Activated effector memory CD4-positive, alpha-beta T cell treated with Interleukin-2 at 50 U/mL for 16 hours (primary cell): ENCODE data around the gene EHBP1.
"Not testable (repeated sequence)": the region's sequence is repeated elsewhere in the genome, so short reads cannot be mapped to it uniquely, and the experiment has no call there.

ENCODE experiments used
- DNase-seq: peaks from one replicate; pipeline ENCODE4 v3.0.0-alpha.2; 2020

EHBP1 gene

DNA sequence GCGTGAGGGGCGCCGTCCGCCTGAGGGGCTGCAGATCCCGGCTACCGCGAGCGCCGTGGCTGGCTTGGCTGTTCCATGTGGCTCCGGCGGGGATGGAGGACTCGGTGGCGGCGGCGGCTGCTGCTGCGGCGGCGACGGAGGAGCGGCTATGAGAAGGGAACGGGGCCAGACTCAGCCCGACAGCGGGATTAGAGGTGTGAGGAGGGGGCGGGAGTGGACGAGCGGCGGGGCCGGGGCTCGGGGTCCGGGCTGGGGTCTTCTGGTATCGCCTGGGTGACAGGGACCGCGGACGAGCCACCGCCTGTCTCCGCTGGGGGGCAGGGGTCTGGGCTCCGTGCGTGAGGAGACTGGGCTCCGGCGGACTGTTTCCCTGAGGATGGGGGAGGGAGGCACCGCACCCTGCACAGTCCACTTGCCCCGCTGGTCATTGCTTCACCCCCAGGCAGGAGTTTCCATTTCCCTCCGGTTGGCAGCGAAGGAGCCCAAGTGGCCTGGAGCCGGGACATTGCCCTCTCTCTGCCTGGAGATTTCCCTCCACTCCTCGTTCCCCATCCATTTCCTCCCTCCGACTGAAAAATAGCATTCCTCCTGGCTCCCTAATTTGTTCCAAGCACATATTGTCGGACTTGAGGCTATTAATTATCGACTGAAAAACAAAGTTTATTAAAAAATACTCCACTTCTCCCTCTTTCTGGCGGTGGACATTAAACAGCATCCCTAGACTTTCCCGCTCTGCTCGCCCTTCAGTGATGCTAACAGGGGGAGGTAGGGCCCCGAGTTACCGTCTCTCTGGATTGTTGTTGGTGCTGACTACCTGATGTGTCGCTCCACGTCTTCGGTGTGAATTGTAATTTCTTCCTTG lies 577 bp downstream of the EHBP1 start:
- no peak for DNase-seq

GRCh38 chr2:62706721-62707521 lies 1.4 kb downstream of the EHBP1 start:
- no peak for DNase-seq

DNA sequence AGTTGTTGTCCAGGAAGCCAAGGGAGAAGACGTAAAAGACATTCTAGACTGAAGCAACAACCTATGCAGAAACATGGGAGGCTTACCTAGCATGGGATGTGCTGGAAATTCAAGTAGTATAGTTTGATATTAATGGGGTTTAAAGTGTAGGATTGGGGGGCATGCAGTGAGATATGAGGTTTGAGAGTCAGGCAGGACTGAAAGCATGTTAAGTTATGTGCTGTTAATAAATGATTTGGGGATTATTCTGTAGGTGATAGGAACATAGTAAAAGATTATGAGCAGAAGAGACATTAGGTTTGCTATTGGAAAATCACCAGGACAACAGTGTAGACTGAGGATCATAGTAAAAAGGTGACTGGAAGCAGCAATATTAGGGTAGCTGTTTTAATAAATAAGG lies 3.2 kb downstream of the EHBP1 start:
- no peak for DNase-seq

- no peak for DNase-seq
These were observed 6.5 kb downstream of the EHBP1 start for GRCh38 chr2:62711832-62712494.

DNA sequence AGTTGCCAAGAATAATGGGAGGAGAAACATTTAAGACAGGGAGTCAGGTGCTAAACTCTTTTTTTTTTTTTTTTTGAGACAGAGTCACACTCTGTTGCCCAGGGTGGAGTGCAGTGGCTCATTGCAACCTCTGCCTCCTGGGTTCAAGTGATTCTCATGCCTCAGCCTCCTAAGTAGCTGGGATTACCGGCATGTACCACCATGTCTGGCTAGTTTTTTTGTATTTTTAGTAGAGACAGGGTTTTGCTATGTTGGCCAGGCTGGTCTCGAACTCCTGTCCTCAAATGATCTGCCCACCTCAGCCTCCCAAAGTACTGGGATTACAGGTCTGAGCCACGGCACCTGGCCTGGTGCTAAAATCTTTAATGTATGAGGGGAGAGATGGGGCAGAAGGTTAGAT lies 7.7 kb downstream of the EHBP1 start:
- DNase-seq, result not testable (repeated sequence)

DNA sequence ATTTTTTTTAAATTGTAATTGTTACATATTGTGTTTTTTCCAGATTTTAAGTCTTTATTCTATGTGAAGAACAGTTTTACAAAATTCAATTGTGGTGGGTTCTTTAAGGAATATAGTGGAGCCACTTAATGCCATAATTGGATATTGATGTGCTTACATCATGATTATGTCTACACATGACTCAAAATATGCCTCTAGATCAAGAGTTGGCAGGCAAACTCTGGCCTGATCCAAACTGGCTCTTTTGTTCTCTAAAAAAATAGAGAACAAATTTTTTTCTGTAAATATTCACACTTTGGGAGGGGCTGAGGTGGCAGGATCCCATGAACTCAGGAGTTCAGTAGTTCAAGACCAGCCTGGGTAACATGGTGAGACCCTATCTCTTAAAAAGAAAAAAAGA lies 8.3 kb downstream of the EHBP1 start:
- DNase-seq, result no peak

DNA sequence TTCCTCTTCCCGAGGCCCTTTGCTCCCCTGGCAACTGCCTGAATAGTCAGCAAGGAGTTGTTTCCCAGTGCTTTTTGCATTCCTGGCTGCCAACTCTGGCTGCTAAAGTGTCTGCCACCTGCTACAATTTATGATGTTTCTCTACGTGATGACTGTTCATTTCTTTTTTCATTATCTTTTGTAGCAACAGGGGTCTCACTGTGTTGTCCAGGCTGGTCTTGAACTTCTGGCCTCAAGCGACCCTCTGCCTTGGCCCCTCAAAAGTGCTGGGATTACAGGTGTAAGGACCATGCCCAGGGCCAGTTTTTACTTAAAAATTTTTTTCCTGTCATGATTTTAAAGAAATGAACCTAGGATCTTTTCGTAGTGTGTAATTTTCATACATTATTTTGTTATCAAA lies 11.3 kb downstream of the EHBP1 start:
- DNase-seq, result no peak

- no peak for DNase-seq
These were observed 12.1 kb downstream of the EHBP1 start for GRCh38 chr2:62717503-62718081.

- no peak for DNase-seq
These were observed 12.8 kb downstream of the EHBP1 start for GRCh38 chr2:62718225-62718822.

DNA sequence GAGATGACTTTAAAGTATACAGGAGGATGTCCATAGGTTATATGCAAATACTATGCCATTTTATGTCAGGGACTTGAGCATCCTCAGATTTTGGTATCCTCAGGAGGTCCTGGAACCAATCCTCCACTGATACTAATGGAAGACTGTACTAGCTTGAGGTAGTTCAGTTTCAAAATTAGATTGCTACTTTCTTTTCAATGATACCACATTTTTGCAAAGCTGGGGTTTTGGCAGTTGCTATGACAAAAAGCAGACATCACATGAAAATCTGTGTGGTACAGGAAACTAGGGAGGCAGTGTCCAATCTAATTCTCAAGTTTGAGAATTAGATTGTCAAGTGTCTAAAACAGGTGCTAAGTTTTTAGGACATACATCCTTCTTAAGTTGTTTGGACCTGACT lies 14.2 kb downstream of the EHBP1 start:
- no peak for DNase-seq

- no peak for DNase-seq
These were observed 17.2 kb downstream of the EHBP1 start for GRCh38 chr2:62722679-62723078.

DNA sequence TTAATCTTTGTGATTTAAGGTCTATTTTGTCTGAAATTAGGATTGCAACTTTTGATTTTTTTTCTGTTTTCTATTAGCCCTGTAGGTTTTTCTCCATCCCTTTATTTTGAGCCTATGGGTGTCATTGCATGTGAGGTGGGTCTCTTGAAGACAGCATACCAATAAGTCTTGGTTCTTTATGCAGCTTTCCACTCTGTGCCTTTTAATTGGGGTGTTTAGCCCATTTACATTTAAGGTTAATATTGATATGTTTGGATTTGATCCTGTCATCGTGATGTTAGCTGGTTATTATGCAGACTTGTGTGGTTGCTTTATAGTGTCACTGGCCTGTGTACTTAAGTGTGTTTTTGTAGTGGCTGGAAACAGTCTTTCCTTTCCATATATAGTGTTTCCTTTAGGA lies 17.7 kb downstream of the EHBP1 start:
- no peak for DNase-seq

- DNase-seq, result no peak
These were observed 18.6 kb downstream of the EHBP1 start for GRCh38 chr2:62724106-62724505.

DNA sequence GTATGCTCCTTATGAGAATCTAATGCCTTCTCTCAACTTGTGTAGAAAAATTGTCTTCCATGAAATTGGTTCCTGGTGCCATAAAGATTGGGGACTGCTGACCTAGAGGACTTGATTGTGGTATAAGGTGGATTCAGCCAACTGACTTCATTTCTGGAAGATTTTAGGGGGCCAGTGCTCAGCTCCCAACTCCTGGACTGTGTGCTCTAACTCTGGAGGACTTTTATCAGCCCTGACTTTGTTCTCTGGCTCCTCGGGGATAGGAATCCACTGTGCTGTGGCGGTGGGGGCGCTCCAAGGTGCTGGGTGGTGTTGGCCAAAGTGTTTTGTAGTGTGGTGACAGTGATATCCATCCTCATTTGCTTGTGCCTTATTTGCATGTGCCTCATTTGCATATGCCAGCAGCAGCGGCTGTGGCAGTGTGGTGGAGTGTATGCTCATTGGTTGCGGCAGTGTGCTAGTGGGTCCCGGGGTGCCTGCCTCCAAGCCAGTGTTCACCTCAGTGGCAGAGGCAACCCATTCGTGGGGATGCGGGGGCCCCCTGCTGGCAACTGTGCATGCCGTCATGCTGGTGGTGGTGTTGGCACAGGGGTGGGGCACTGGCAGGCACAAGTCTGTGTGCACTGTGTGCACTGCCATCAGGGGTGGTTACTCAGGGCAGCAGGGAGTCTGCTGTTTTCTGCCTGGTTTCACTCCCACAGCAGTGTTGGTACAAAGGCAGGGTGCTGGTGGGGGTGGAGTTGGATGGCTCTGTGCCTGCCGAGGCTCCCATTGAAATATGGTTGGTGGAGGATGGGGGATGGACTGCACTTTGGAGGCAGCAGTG lies 19.6 kb downstream of the EHBP1 start:
- no peak for DNase-seq

DNA sequence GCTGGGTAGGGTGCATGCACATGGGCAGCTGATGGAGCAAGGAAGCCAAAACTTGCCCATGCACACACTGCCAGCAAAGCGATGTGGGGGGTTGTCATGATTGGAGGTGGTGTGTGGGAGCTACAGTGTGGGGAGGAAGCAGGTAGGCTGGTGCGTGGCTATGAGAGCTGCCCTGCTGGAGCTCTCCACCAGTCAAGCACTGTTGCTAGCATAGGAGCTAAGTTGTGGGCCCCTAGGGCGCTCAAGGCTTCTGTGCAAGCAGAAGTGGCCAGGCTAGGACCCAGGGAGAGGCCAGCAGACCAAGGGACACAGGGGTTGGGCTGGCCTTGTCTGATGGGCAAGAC lies 20.2 kb downstream of the EHBP1 start:
- no peak for DNase-seq

DNA sequence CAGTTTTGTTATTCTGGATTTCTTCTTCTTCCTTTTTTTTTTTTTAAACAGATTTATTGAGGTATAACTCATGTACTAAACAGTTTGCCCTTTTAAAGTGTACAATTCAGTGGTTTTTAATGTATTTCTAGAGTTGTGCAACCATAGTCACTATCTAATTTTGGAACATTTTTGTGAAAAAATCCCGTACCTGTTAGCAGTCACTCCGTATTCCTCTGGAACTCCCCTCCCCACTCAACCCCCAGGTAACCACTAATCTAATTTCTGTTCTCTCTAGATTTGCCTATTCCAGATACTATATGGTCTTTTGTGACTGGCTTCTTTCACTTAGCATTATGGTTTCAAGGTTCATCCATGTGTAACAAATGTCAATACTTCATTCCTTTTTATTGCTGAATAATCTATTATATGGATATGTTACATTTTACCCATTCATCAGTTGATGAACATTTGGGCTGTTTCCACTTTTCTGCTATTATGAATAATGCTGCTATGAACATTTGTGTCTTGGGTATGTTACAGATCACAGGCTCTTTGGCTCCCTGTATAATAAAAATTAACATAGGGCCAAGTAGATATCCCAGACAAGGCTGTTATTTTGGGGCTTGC lies 21.9 kb downstream of the EHBP1 start:
- DNase-seq, result no peak

- DNase-seq, result no peak
These were observed 22.5 kb downstream of the EHBP1 start for GRCh38 chr2:62727876-62728566.

- no peak for DNase-seq
These were observed 25.8 kb downstream of the EHBP1 start for GRCh38 chr2:62731275-62731674.

- no peak for DNase-seq
These were observed 26.8 kb downstream of the EHBP1 start for GRCh38 chr2:62732262-62732777.

- no peak for DNase-seq
These were observed 28.0 kb downstream of the EHBP1 start for GRCh38 chr2:62733546-62733945.
